Ascending aorta (tissue), 2 donors: ENCODE measurements around the gene CHEK2. TPM values are rescaled to one million over a fixed set of nuclear protein-coding genes. Genes with fewer than 3 reads are reported as not detected.

ENCODE experiments used
- DNase-seq, 2 donors: peaks; one replicate each; pipeline ENCODE4 v3.0.0-alpha.2; 2019; ENCODE audit warnings: low spot score in 2 of 2
- H3K27ac ChIP-seq, 2 donors: fragments of 200-600 bp; sonication (generic); one replicate each; pipeline ENCODE4 v1.5.1; 2016 to 2017; ENCODE audit warnings: mild to moderate bottlenecking in 1 of 2
- H3K27me3 ChIP-seq: fragments of 200-600 bp; sonication (generic); one replicate; pipeline ENCODE4 v1.5.1; 2017
- H3K36me3 ChIP-seq, 2 donors: fragments of 200-600 bp; sonication (generic); one replicate each; pipeline ENCODE4 v1.5.1; 2016
- H3K4me1 ChIP-seq, 2 donors: fragments of 200-600 bp; sonication (generic); one replicate each; pipeline ENCODE4 v1.5.1; 2016 to 2017; ENCODE audit warnings: mild to moderate bottlenecking in 1 of 2
- H3K4me3 ChIP-seq, 2 donors: fragments of 200-600 bp; sonication (generic); one replicate each; pipeline ENCODE4 v1.5.1; 2016 to 2017; ENCODE audit warnings: mild to moderate bottlenecking in 1 of 2
- H3K9me3 ChIP-seq, 2 donors: fragments of 200-600 bp; sonication (generic); one replicate each; pipeline ENCODE4 v1.5.1; 2016
- CTCF ChIP-seq, 3 experiments: fragments of 200-600 bp in 2 of 3; fragments of 450-650 bp in 1 of 3; sonication (generic) in 2 of 3; IDR thresholded peaks; one replicate each; pipeline ENCODE4 v1.5.1; 2016 to 2019; ENCODE audit warnings: antibody characterized with exemption in 3 of 3, mild to moderate bottlenecking in 1 of 3, moderate library complexity in 1 of 3
- intact Hi-C: fragments of 100-400 bp; cut with DNase I; formaldehyde crosslinking; loops from one replicate; pipeline ENCODE4 v1.15.1; 2023
- total RNA-seq: library from RNA; depleted of rRNA; stranded (reverse); fragments of >200 nt; gene quantifications from one replicate; pipeline ENCODE4 v1.1.0, GENCODE V29; 2016

CHEK2 gene
- total RNA-seq, 1 donor from 2014 or later: 1.3 TPM

GRCh38 chr22:28656181-28656580 lies 85.4 kb downstream of the CHEK2 start:
- DNase-seq: no peak
- intact Hi-C loops: no loop called here
- no peak for TF ChIP-seq CTCF (IDR thresholded peaks at IDR 0.05)
- Histone ChIP-seq H3K36me3 (no peaks in the 10 kb centered on the region), H3K4me3 (no peak overlapping the region), H3K27ac (no peak overlapping the region), H3K9me3 (no peaks in the 10 kb centered on the region), H3K27me3 (no peaks in the 10 kb centered on the region), H3K4me1 (no peaks in the 10 kb centered on the region)

GRCh38 chr22:28650463-28650862 lies 91.2 kb downstream of the CHEK2 start:
- intact Hi-C loops: no loop called here
- Histone ChIP-seq H3K36me3 (no peaks in the 10 kb centered on the region), H3K27ac (no peak overlapping the region), H3K9me3 (no peaks in the 10 kb centered on the region), H3K4me3 (no peak overlapping the region), H3K27me3 (no peaks in the 10 kb centered on the region), H3K4me1 (no peaks in the 10 kb centered on the region)
- no peak for DNase-seq
- TF ChIP-seq CTCF (IDR thresholded peaks at IDR 0.05): no peak

GRCh38 chr22:28648792-28649191 lies 92.8 kb downstream of the CHEK2 start:
- no peak for TF ChIP-seq CTCF (IDR thresholded peaks at IDR 0.05)
- DNase-seq: no peak
- Histone ChIP-seq H3K27ac (no peak overlapping the region), H3K4me3 (no peak overlapping the region), H3K9me3 (no peaks in the 10 kb centered on the region), H3K4me1 (no peaks in the 10 kb centered on the region), H3K27me3 (no peaks in the 10 kb centered on the region), H3K36me3 (no peaks in the 10 kb centered on the region)
- intact Hi-C loops: no loop called here

- Histone ChIP-seq H3K27me3 (no peaks in the 10 kb centered on the region), H3K4me3 (no peak overlapping the region), H3K36me3 (no peaks in the 10 kb centered on the region), H3K4me1 (no peaks in the 10 kb centered on the region), H3K27ac (no peak overlapping the region), H3K9me3 (no peaks in the 10 kb centered on the region)
- TF ChIP-seq CTCF (IDR thresholded peaks at IDR 0.05): no peak
- intact Hi-C loops: no loop called here
- DNase-seq: no peak
These were observed 94.4 kb downstream of the CHEK2 start for GRCh38 chr22:28647216-28647615.

GRCh38 chr22:28639321-28639720 lies 102.3 kb downstream of the CHEK2 start:
- H3K4me3 ChIP-seq: no peak overlapping the region
- H3K36me3 ChIP-seq: no peaks in the 10 kb centered on the region
- no peak overlapping the region for H3K27ac ChIP-seq
- TF ChIP-seq CTCF (IDR thresholded peaks at IDR 0.05): no peak
- no peaks in the 10 kb centered on the region for H3K4me1 ChIP-seq
- no peaks in the 10 kb centered on the region for H3K9me3 ChIP-seq
- no peaks in the 10 kb centered on the region for H3K27me3 ChIP-seq
- DNase-seq: no peak
- intact Hi-C loops: no loop called here

Other genes with a start within 250 kb of the CHEK2 start
- gene TTC28, start 62.0 kb downstream of the CHEK2 start, total RNA-seq: 24.5 TPM
- gene HSCB, start 219 bp upstream of the CHEK2 start, total RNA-seq: 0.85 TPM
- 10.7 TPM for gene CCDC117, start 30.9 kb upstream of the CHEK2 start, total RNA-seq
- gene XBP1, start 58.7 kb upstream of the CHEK2 start, total RNA-seq: 158 TPM
- gene ZNRF3, start 141.8 kb upstream of the CHEK2 start, total RNA-seq: 49.1 TPM